Liver (tissue), 9 donors: ENCODE data around the gene STX5. TPM values are rescaled to one million over a fixed set of nuclear protein-coding genes. Genes with fewer than 3 reads are reported as not detected.
"Not testable (repeated sequence)": the region's sequence is repeated elsewhere in the genome, so short reads cannot be mapped to it uniquely, and the experiment has no call there.

ENCODE experiments used
- DNase-seq: peaks from one replicate; pipeline ENCODE4 v3.0.0-alpha.2; 2017; ENCODE audit warnings: low spot score
- H3K27ac ChIP-seq, 2 donors: one replicate each; pipeline ENCODE4 v1.7.0; 2013; ENCODE audit warnings: inconsistent platforms in 2 of 2, low read length in 2 of 2, control low read depth in 1 of 2, low read depth in 1 of 2, mild to moderate bottlenecking in 1 of 2
- H3K27me3 ChIP-seq, 4 donors: one replicate each; pipeline versions ENCODE4 v1.6.1 to v1.7.0; 2013; ENCODE audit warnings: low read length in 3 of 4, inconsistent platforms in 1 of 4, mild to moderate bottlenecking in 1 of 4, moderate library complexity in 1 of 4; ENCODE audit not compliant: control insufficient read depth in 4 of 4, insufficient read depth in 4 of 4
- H3K36me3 ChIP-seq, 4 donors: one replicate each; pipeline versions ENCODE4 v1.6.1 to v1.7.0; 2013; ENCODE audit warnings: low read length in 3 of 4, mild to moderate bottlenecking in 3 of 4, low read depth in 1 of 4, moderate library complexity in 1 of 4; ENCODE audit not compliant: control insufficient read depth in 4 of 4, insufficient read depth in 3 of 4
- H3K4me1 ChIP-seq, 4 donors: one replicate each; pipeline versions ENCODE4 v1.6.1 to v1.7.0; 2013; ENCODE audit warnings: low read length in 3 of 4, mild to moderate bottlenecking in 3 of 4, moderate library complexity in 1 of 4; ENCODE audit not compliant: control insufficient read depth in 4 of 4, insufficient read depth in 4 of 4
- H3K4me3 ChIP-seq, 3 donors: one replicate each; pipeline versions ENCODE4 v1.6.1 to v1.7.0; 2013; ENCODE audit warnings: low read length in 3 of 3, control low read depth in 1 of 3, low read depth in 1 of 3, mild to moderate bottlenecking in 1 of 3
- H3K9ac ChIP-seq, 2 donors: one replicate each; pipeline ENCODE4 v1.7.0; 2013; ENCODE audit warnings: low read length in 2 of 2, mild to moderate bottlenecking in 2 of 2, moderate library complexity in 2 of 2, control low read depth in 1 of 2, low read depth in 1 of 2
- H3K9me3 ChIP-seq, 4 donors: one replicate each; pipeline versions ENCODE4 v1.6.1 to v1.7.0; 2013; ENCODE audit warnings: low read length in 3 of 4; ENCODE audit not compliant: control insufficient read depth in 4 of 4
- ATF3 ChIP-seq: IDR thresholded peaks from 2 replicates; pipeline ENCODE4 v1.6.1; 2016; ENCODE audit warnings: antibody characterized with exemption
- EGR1 ChIP-seq, 2 donors: IDR thresholded peaks; 2 replicates each; pipeline ENCODE4 v1.6.1; 2016 to 2018; ENCODE audit warnings: antibody characterized with exemption in 2 of 2, low read depth in 2 of 2
- FOXA1 ChIP-seq: IDR thresholded peaks from 2 replicates; pipeline ENCODE4 v1.6.1; 2016; ENCODE audit warnings: antibody characterized with exemption
- HNF4A ChIP-seq, 2 donors: conservative IDR thresholded peaks; 2 replicates each; pipeline ENCODE4 v1.6.1; 2016; ENCODE audit warnings: antibody characterized with exemption in 2 of 2, mild to moderate bottlenecking in 2 of 2
- HNF4G ChIP-seq: IDR thresholded peaks from 2 replicates; pipeline ENCODE4 v1.6.1; 2016; ENCODE audit warnings: antibody characterized with exemption
- RAD21 ChIP-seq, 2 donors: IDR thresholded peaks; 2 replicates each; pipeline ENCODE4 v1.6.1; 2016; ENCODE audit warnings: antibody characterized with exemption in 2 of 2, mild to moderate bottlenecking in 2 of 2
- RXRA ChIP-seq, 2 donors: IDR thresholded peaks; 2 replicates each; pipeline ENCODE4 v1.6.1; 2017 to 2018; ENCODE audit warnings: antibody characterized with exemption in 2 of 2, mild to moderate bottlenecking in 1 of 2
- WGBS: extraction: QIAGEN DNeasy Blood & Tissue Kit; methylation state at CpG from one replicate; pipeline ENCODE4 v1.1.7; 2013; 5-methylcytosine and 5-hydroxymethylcytosine counted together
- polyA plus RNA-seq, 2 donors: library from polyadenylated mRNA; stranded (reverse) in 1 of 2; unstranded in 1 of 2; fragments of 200-250 nt in 1 of 2; fragments of >200 nt in 1 of 2; fragmentation: Nextera tagmentation in 1 of 2; extraction: Ambion mirVana in 1 of 2; gene quantifications; one replicate each; pipeline versions ENCODE4 v1.2.1 to v1.2.3, GENCODE V29; 2013 to 2015
- total RNA-seq, 2 donors: library from RNA; depleted of rRNA; stranded (reverse); fragments of >200 nt; gene quantifications; one replicate each; pipeline ENCODE4 v1.2.3, GENCODE V29; 2014
- TF ChIP-seq, protein P1 (sequence below): IDR thresholded peaks from 2 replicates; pipeline ENCODE4 v1.6.1; 2016; ENCODE audit warnings: antibody characterized with exemption
- TF ChIP-seq, protein P2 (sequence below): IDR thresholded peaks from 2 replicates; pipeline ENCODE4 v1.6.1; 2016; ENCODE audit warnings: antibody characterized with exemption, mild to moderate bottlenecking
- TF ChIP-seq, protein P3 (sequence below): IDR thresholded peaks from 2 replicates; pipeline ENCODE4 v1.6.1; 2016; ENCODE audit warnings: antibody characterized with exemption
- donor health status: healthy.
- donor health status: healthy.
- donor health status: healthy.
- donor health status: healthy.
- donor health status: healthy.

Gene STX5
- total and polyA plus RNA-seq, 4 donors, result 13.6 to 34.1 (median 26.1) TPM

GRCh38 chr11:62863687-62864335 lies 32.0 kb upstream of the STX5 start:
- Histone ChIP-seq H3K36me3 (no peaks in the 10 kb centered on the region), H3K27ac (no peak overlapping the region), H3K9ac (no peak overlapping the region), H3K4me1 (no peaks in the 10 kb centered on the region), H3K9me3 (no peaks in the 10 kb centered on the region), H3K4me3 (no peak overlapping the region), H3K27me3 (no peaks in the 10 kb centered on the region)
- 86% methylated on average over 4 of the region's 4 CpGs for WGBS
- TF ChIP-seq, protein P1, sequence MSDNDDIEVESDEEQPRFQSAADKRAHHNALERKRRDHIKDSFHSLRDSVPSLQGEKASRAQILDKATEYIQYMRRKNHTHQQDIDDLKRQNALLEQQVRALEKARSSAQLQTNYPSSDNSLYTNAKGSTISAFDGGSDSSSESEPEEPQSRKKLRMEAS, result no peak
- TF ChIP-seq HNF4A (conservative IDR thresholded peaks at IDR 0.05) (no peak), RAD21 (IDR thresholded peaks at IDR 0.05) (no peak), RXRA (IDR thresholded peaks at IDR 0.05) (no peak), HNF4G (no peak), EGR1 (IDR thresholded peaks at IDR 0.05; ENCODE audit: low read depth in 2 of 2) (no peak), ATF3 (no peak), FOXA1 (no peak)
- TF ChIP-seq, protein P2, sequence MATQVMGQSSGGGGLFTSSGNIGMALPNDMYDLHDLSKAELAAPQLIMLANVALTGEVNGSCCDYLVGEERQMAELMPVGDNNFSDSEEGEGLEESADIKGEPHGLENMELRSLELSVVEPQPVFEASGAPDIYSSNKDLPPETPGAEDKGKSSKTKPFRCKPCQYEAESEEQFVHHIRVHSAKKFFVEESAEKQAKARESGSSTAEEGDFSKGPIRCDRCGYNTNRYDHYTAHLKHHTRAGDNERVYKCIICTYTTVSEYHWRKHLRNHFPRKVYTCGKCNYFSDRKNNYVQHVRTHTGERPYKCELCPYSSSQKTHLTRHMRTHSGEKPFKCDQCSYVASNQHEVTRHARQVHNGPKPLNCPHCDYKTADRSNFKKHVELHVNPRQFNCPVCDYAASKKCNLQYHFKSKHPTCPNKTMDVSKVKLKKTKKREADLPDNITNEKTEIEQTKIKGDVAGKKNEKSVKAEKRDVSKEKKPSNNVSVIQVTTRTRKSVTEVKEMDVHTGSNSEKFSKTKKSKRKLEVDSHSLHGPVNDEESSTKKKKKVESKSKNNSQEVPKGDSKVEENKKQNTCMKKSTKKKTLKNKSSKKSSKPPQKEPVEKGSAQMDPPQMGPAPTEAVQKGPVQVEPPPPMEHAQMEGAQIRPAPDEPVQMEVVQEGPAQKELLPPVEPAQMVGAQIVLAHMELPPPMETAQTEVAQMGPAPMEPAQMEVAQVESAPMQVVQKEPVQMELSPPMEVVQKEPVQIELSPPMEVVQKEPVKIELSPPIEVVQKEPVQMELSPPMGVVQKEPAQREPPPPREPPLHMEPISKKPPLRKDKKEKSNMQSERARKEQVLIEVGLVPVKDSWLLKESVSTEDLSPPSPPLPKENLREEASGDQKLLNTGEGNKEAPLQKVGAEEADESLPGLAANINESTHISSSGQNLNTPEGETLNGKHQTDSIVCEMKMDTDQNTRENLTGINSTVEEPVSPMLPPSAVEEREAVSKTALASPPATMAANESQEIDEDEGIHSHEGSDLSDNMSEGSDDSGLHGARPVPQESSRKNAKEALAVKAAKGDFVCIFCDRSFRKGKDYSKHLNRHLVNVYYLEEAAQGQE, result no peak
- TF ChIP-seq, protein P3, sequence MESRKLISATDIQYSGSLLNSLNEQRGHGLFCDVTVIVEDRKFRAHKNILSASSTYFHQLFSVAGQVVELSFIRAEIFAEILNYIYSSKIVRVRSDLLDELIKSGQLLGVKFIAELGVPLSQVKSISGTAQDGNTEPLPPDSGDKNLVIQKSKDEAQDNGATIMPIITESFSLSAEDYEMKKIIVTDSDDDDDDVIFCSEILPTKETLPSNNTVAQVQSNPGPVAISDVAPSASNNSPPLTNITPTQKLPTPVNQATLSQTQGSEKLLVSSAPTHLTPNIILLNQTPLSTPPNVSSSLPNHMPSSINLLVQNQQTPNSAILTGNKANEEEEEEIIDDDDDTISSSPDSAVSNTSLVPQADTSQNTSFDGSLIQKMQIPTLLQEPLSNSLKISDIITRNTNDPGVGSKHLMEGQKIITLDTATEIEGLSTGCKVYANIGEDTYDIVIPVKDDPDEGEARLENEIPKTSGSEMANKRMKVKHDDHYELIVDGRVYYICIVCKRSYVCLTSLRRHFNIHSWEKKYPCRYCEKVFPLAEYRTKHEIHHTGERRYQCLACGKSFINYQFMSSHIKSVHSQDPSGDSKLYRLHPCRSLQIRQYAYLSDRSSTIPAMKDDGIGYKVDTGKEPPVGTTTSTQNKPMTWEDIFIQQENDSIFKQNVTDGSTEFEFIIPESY, result no peak
- DNase-seq, result no peak

GRCh38 chr11:62861564-62862192 lies 29.8 kb upstream of the STX5 start:
- H3K27ac ChIP-seq, H3K9ac ChIP-seq, H3K27me3 ChIP-seq, H3K9me3 ChIP-seq, H3K36me3 ChIP-seq, DNase-seq, H3K4me3 ChIP-seq, H3K4me1 ChIP-seq: not testable (repeated sequence)
- 95% methylated on average over 16 of the region's 16 CpGs for WGBS
